ENCODE measurements around the gene NCLN.
A peak's percentile ranks its signal among the peaks of the same experiment; 100 is the strongest.

- TF ChIP-seq RAD21 (IDR thresholded peaks at IDR 0.05; ENCODE audit: low read depth), result peak; percentile 94
- TF ChIP-seq EP300 (IDR thresholded peaks at IDR 0.05; ENCODE audit: borderline replicate concordance), result no peak
- no peak for TF ChIP-seq ZBTB7A (IDR thresholded peaks at IDR 0.05; ENCODE audit: low read depth)
- no peak for TF ChIP-seq YY1 (IDR thresholded peaks at IDR 0.05; ENCODE audit: low read depth)
- no peak for TF ChIP-seq CEBPB (IDR thresholded peaks at IDR 0.05)
- no peak for TF ChIP-seq TEAD4 (IDR thresholded peaks at IDR 0.05)
- TF ChIP-seq, protein P1, sequence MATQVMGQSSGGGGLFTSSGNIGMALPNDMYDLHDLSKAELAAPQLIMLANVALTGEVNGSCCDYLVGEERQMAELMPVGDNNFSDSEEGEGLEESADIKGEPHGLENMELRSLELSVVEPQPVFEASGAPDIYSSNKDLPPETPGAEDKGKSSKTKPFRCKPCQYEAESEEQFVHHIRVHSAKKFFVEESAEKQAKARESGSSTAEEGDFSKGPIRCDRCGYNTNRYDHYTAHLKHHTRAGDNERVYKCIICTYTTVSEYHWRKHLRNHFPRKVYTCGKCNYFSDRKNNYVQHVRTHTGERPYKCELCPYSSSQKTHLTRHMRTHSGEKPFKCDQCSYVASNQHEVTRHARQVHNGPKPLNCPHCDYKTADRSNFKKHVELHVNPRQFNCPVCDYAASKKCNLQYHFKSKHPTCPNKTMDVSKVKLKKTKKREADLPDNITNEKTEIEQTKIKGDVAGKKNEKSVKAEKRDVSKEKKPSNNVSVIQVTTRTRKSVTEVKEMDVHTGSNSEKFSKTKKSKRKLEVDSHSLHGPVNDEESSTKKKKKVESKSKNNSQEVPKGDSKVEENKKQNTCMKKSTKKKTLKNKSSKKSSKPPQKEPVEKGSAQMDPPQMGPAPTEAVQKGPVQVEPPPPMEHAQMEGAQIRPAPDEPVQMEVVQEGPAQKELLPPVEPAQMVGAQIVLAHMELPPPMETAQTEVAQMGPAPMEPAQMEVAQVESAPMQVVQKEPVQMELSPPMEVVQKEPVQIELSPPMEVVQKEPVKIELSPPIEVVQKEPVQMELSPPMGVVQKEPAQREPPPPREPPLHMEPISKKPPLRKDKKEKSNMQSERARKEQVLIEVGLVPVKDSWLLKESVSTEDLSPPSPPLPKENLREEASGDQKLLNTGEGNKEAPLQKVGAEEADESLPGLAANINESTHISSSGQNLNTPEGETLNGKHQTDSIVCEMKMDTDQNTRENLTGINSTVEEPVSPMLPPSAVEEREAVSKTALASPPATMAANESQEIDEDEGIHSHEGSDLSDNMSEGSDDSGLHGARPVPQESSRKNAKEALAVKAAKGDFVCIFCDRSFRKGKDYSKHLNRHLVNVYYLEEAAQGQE (IDR thresholded peaks at IDR 0.05; ENCODE audit: low read depth), result no peak
These were observed 22.4 kb upstream of the NCLN start for GRCh38 chr19:3163230-3163886.

All from Ishikawa (cell line).